Parathyroid adenoma (tissue), 2 donors: ENCODE data around the gene PRDM1.
A peak's percentile ranks its signal among the peaks of the same experiment; 100 is the strongest.

Experiments used
- H2AFZ ChIP-seq: fragments of 300-600 bp; sonication (generic); one replicate; pipeline ENCODE4 v1.7.0; 2017; ENCODE audit warnings: antibody characterized with exemption, mild to moderate bottlenecking
- H3K27ac ChIP-seq: fragments of 300-600 bp; sonication (generic); one replicate; pipeline ENCODE4 v1.7.0; 2017
- H3K27me3 ChIP-seq: fragments of 300-600 bp; sonication (generic); one replicate; pipeline ENCODE4 v1.7.0; 2017; ENCODE audit warnings: low read length; ENCODE audit not compliant: control insufficient read depth, insufficient read depth
- H3K36me3 ChIP-seq: fragments of 300-600 bp; sonication (generic); one replicate; pipeline ENCODE4 v1.7.0; 2017; ENCODE audit warnings: low read length; ENCODE audit not compliant: control insufficient read depth, insufficient read depth
- H3K4me1 ChIP-seq: fragments of 300-600 bp; sonication (generic); one replicate; pipeline ENCODE4 v1.7.0; 2017; ENCODE audit warnings: control low read depth
- H3K4me2 ChIP-seq: fragments of 300-600 bp; sonication (generic); one replicate; pipeline ENCODE4 v1.7.0; 2017; ENCODE audit warnings: low read length
- H3K4me3 ChIP-seq: fragments of 300-600 bp; sonication (generic); one replicate; pipeline ENCODE4 v1.7.0; 2017; ENCODE audit warnings: low read depth, low read length
- H3K79me2 ChIP-seq: fragments of 300-600 bp; sonication (generic); one replicate; pipeline ENCODE4 v1.7.0; 2017; ENCODE audit warnings: control low read depth
- H3K9ac ChIP-seq: fragments of 300-600 bp; sonication (generic); one replicate; pipeline ENCODE4 v1.7.0; 2017; ENCODE audit warnings: mild to moderate bottlenecking
- H3K9me3 ChIP-seq: fragments of 300-600 bp; sonication (generic); one replicate; pipeline ENCODE4 v1.7.0; 2017; ENCODE audit warnings: low read length; ENCODE audit not compliant: control insufficient read depth
- TF ChIP-seq, protein P1 (sequence below): fragments of 300-600 bp; sonication (generic); IDR thresholded peaks from one replicate; pipeline ENCODE4 v1.7.0; 2017; ENCODE audit warnings: antibody characterized with exemption, mild to moderate bottlenecking
- donor health status: primary hyperparathyroidism.

The PRDM1 gene

DNA sequence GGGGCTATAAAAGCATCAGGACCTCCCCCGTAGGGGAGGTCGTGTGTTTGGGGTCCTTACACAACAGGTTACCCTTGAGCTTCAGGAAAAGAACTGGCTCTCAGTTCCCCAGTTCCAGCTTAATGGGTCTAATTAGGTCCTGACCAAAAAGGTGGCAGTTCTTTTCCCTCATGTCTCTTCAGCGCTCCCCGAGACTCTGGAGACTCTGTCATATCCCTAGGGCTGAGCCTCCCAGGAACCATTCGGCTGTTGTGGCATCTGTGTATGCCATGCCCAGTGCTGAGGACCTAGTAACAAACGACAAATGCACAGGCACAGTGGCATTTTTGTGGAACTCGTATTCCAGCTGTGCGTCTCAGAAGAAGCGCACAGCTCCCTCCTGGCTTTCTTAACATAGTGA lies 14.6 kb downstream of the PRDM1 start:
- H3K27me3 ChIP-seq = no peaks in the 10 kb centered on the region
- no peaks in the 10 kb centered on the region for H3K4me1 ChIP-seq

GRCh38 chr6:106101466-106101865 lies 15.3 kb downstream of the PRDM1 start:
- no peak overlapping the region for H3K27ac ChIP-seq
- TF ChIP-seq, protein P1, sequence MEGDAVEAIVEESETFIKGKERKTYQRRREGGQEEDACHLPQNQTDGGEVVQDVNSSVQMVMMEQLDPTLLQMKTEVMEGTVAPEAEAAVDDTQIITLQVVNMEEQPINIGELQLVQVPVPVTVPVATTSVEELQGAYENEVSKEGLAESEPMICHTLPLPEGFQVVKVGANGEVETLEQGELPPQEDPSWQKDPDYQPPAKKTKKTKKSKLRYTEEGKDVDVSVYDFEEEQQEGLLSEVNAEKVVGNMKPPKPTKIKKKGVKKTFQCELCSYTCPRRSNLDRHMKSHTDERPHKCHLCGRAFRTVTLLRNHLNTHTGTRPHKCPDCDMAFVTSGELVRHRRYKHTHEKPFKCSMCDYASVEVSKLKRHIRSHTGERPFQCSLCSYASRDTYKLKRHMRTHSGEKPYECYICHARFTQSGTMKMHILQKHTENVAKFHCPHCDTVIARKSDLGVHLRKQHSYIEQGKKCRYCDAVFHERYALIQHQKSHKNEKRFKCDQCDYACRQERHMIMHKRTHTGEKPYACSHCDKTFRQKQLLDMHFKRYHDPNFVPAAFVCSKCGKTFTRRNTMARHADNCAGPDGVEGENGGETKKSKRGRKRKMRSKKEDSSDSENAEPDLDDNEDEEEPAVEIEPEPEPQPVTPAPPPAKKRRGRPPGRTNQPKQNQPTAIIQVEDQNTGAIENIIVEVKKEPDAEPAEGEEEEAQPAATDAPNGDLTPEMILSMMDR = no peak
- H3K9ac ChIP-seq = no peak overlapping the region
- no peaks in the 10 kb centered on the region for H3K9me3 ChIP-seq
- no peak overlapping the region for H3K4me3 ChIP-seq
- no peaks in the 10 kb centered on the region for H3K36me3 ChIP-seq
- H2AFZ ChIP-seq = no peak overlapping the region
- no peak overlapping the region for H3K4me2 ChIP-seq
- no peaks in the 10 kb centered on the region for H3K27me3 ChIP-seq
- no peaks in the 10 kb centered on the region for H3K79me2 ChIP-seq
- no peaks in the 10 kb centered on the region for H3K4me1 ChIP-seq

More for the DNA sequence above, 14.6 kb downstream of the PRDM1 start:
- H3K9ac ChIP-seq = no peak overlapping the region
- no peak overlapping the region for H2AFZ ChIP-seq
- H3K4me2 ChIP-seq = no peak overlapping the region
- H3K79me2 ChIP-seq = no peaks in the 10 kb centered on the region
- TF ChIP-seq, protein P1 = no peak
- H3K36me3 ChIP-seq = no peaks in the 10 kb centered on the region
- no peak overlapping the region for H3K4me3 ChIP-seq
- no peaks in the 10 kb centered on the region for H3K9me3 ChIP-seq
- H3K27ac ChIP-seq = no peak overlapping the region

DNA sequence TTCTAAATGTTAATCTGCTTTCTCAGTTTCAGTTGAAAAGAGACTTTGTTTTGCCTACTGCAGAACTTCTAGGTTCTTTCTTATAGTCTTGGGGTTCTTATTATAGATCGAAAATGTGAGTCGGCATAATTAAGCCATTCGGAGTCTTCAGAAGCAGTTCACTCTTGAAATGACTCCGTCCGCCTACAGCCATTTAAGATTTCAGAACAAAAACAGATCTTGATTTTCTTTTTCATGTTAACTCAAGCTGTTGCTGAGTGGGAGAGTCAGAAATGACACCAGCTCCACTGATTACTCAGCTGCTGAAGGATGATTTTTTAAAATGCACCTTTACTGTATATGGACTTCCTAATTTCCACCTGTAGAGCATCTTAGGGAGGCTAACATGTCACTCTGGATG lies 15.9 kb downstream of the PRDM1 start:
- Histone ChIP-seq H3K9ac (no peak overlapping the region), H3K9me3 (no peaks in the 10 kb centered on the region), H2AFZ (no peak overlapping the region), H3K4me2 (no peak overlapping the region), H3K27ac (no peak overlapping the region), H3K79me2 (no peaks in the 10 kb centered on the region), H3K4me1 (no peaks in the 10 kb centered on the region), H3K36me3 (no peaks in the 10 kb centered on the region), H3K27me3 (no peaks in the 10 kb centered on the region), H3K4me3 (no peak overlapping the region)
- TF ChIP-seq, protein P1 = no peak

- no peak overlapping the region for H2AFZ ChIP-seq
- no peaks in the 10 kb centered on the region for H3K79me2 ChIP-seq
- no peak overlapping the region for H3K4me3 ChIP-seq
- H3K4me1 ChIP-seq = no peaks in the 10 kb centered on the region
- no peaks in the 10 kb centered on the region for H3K9me3 ChIP-seq
- no peaks in the 10 kb centered on the region for H3K27me3 ChIP-seq
- H3K36me3 ChIP-seq = no peaks in the 10 kb centered on the region
- TF ChIP-seq, protein P1 = no peak
- H3K4me2 ChIP-seq = peak overlapping the region; percentile 43
- no peak overlapping the region for H3K9ac ChIP-seq
- no peak overlapping the region for H3K27ac ChIP-seq
Measured at GRCh38 chr6:106102967-106103727, 17.0 kb downstream of the PRDM1 start.

DNA sequence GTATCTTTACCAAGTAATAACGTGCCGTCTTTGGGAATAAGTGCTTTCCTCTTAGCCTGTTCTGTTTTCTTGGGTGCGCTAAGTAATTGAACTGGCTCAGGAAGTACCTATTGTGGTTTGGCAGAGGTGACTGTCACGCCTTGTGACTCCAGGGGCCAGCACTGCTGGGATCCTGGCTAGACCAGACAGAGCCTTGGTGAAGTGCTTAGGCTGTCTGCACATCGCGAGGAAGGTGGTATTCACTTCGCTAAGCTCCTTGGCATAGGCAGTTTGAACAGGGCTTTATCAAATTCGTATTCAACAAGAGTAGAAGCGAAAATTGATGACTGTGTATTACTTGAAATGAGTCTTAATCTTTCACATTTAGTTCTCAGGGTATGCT lies 17.6 kb downstream of the PRDM1 start:
- Histone ChIP-seq H3K9ac (no peak overlapping the region), H3K27me3 (no peaks in the 10 kb centered on the region), H3K4me1 (no peaks in the 10 kb centered on the region), H3K36me3 (no peaks in the 10 kb centered on the region), H3K27ac (no peak overlapping the region), H3K4me2 (no peak overlapping the region), H3K4me3 (no peak overlapping the region), H3K79me2 (no peaks in the 10 kb centered on the region), H2AFZ (no peak overlapping the region), H3K9me3 (no peaks in the 10 kb centered on the region)
- TF ChIP-seq, protein P1 = no peak
